Heart left ventricle (tissue), 13 donors: Measurements from ENCODE around the gene FBH1.

ENCODE experiments used
- CTCF ChIP-seq, 12 donors: fragments of 200-600 bp; sonication (generic) in 4 of 12; IDR thresholded peaks; one replicate each; pipeline versions ENCODE4 v1.5.0 to v1.8.0; 2018 to 2022; ENCODE audit warnings: antibody characterized with exemption in 12 of 12, mild to moderate bottlenecking in 5 of 12
- POLR2A ChIP-seq, 2 donors: fragments of 450-650 bp; IDR thresholded peaks; one replicate each; pipeline ENCODE4 v1.6.1; 2017; ENCODE audit warnings: antibody characterized with exemption in 2 of 2, mild to moderate bottlenecking in 2 of 2, moderate library complexity in 2 of 2
- donor health status: ischemic (EF 13 %, LVEDD 7.1; RV severe dilation, severe dysfunction).
- donor health status: DM: no; HTN: yes; CAD: no.
- donor health status: DM: no; HTN: no; CAD: no.
- donor health status: ischemic (EF 25% LVEDD 6.9; RV normal size, moderate dysfunction).
- donor health status: ischemic (EF 25% LVEDD 5.7; RV mildly dilated, moderate dysfunction).
- donor health status: ischemic (EF 35%, LVEDD 5.7; RV mildly dilated, moderate dysfunction).
- donor health status: nonischemic (EF 11% LVEDD 7.7; RV severe dilation, severe dysfunction).
- donor health status: DM: yes; HTN: yes; CAD: no.
- donor health status: PGD.
- donor health status: ischemic (EF 29% LVEDD 5.4; RV normal size, mild dysfunction).
- donor health status: nonischemic (EF 23%, LVEDD 6.1; RV moderate dilation, normal function).

- TF ChIP-seq POLR2A (IDR thresholded peaks at IDR 0.05) = no peak
- TF ChIP-seq CTCF (IDR thresholded peaks at IDR 0.05) = no peak
These were observed 68.6 kb downstream of the FBH1 start for GRCh38 chr10:5958675-5959074.
